Measurements from ENCODE around the gene RMP24.

Gene RMP24

DNA sequence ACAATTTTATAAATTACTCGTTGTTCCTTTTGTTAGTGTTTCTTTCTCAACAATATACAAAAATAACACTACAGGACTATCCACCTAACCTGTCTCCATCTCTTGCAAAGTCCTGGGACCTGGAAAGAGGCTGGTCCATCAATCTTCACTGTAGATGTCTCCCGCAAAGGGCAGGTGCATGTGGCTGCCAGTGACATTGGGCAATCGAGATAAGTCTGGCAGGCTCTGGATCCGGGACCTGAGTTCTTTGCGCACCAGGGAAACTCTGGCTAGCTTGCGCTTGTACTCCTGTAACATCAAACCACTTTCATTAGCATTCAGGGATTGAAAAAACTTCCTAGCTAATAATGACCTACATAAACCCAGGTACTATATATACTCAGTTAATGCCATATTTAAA lies 20.5 kb downstream of the RMP24 start:
- no peaks in the 10 kb centered on the region for H3K79me2 ChIP-seq (replicated peaks; ENCODE audit: insufficient read depth)
- ATAC-seq, result no peak
- H2AFZ ChIP-seq, result no peak overlapping the region
- H3K4me3 ChIP-seq, result no peak overlapping the region
- Mint-ChIP-seq H3K4me1 (no peaks in the 10 kb centered on the region), H3K4me3 (no peak overlapping the region), H3K36me3 (ENCODE audit: low read depth) (no peaks in the 10 kb centered on the region), H3K27me3 (ENCODE audit: insufficient read depth, low read depth, poor library complexity) (peaks cover 3% of the 10 kb centered on the region), H3K27ac (no peak overlapping the region), H3K9me3 (no peaks in the 10 kb centered on the region)
- no peaks in the 10 kb centered on the region for H4K20me1 ChIP-seq (replicated peaks; ENCODE audit: insufficient read depth)
- H3K9me2 ChIP-seq (ENCODE audit: insufficient read depth), result no peaks in the 10 kb centered on the region
- TF ChIP-seq EZH2phosphoT487 (IDR thresholded peaks at IDR 0.05; ENCODE audit: unreplicated experiment) (no peak), ZNF114 (CRISPR knock-in tag; IDR thresholded peaks at IDR 0.05) (no peak), POLR2AphosphoS5 (IDR thresholded peaks at IDR 0.05; ENCODE audit: low read depth) (no peak), STAT1 (IDR thresholded peaks at IDR 0.05; ENCODE audit: unreplicated experiment) (no peak)
- TF ChIP-seq, protein P1, sequence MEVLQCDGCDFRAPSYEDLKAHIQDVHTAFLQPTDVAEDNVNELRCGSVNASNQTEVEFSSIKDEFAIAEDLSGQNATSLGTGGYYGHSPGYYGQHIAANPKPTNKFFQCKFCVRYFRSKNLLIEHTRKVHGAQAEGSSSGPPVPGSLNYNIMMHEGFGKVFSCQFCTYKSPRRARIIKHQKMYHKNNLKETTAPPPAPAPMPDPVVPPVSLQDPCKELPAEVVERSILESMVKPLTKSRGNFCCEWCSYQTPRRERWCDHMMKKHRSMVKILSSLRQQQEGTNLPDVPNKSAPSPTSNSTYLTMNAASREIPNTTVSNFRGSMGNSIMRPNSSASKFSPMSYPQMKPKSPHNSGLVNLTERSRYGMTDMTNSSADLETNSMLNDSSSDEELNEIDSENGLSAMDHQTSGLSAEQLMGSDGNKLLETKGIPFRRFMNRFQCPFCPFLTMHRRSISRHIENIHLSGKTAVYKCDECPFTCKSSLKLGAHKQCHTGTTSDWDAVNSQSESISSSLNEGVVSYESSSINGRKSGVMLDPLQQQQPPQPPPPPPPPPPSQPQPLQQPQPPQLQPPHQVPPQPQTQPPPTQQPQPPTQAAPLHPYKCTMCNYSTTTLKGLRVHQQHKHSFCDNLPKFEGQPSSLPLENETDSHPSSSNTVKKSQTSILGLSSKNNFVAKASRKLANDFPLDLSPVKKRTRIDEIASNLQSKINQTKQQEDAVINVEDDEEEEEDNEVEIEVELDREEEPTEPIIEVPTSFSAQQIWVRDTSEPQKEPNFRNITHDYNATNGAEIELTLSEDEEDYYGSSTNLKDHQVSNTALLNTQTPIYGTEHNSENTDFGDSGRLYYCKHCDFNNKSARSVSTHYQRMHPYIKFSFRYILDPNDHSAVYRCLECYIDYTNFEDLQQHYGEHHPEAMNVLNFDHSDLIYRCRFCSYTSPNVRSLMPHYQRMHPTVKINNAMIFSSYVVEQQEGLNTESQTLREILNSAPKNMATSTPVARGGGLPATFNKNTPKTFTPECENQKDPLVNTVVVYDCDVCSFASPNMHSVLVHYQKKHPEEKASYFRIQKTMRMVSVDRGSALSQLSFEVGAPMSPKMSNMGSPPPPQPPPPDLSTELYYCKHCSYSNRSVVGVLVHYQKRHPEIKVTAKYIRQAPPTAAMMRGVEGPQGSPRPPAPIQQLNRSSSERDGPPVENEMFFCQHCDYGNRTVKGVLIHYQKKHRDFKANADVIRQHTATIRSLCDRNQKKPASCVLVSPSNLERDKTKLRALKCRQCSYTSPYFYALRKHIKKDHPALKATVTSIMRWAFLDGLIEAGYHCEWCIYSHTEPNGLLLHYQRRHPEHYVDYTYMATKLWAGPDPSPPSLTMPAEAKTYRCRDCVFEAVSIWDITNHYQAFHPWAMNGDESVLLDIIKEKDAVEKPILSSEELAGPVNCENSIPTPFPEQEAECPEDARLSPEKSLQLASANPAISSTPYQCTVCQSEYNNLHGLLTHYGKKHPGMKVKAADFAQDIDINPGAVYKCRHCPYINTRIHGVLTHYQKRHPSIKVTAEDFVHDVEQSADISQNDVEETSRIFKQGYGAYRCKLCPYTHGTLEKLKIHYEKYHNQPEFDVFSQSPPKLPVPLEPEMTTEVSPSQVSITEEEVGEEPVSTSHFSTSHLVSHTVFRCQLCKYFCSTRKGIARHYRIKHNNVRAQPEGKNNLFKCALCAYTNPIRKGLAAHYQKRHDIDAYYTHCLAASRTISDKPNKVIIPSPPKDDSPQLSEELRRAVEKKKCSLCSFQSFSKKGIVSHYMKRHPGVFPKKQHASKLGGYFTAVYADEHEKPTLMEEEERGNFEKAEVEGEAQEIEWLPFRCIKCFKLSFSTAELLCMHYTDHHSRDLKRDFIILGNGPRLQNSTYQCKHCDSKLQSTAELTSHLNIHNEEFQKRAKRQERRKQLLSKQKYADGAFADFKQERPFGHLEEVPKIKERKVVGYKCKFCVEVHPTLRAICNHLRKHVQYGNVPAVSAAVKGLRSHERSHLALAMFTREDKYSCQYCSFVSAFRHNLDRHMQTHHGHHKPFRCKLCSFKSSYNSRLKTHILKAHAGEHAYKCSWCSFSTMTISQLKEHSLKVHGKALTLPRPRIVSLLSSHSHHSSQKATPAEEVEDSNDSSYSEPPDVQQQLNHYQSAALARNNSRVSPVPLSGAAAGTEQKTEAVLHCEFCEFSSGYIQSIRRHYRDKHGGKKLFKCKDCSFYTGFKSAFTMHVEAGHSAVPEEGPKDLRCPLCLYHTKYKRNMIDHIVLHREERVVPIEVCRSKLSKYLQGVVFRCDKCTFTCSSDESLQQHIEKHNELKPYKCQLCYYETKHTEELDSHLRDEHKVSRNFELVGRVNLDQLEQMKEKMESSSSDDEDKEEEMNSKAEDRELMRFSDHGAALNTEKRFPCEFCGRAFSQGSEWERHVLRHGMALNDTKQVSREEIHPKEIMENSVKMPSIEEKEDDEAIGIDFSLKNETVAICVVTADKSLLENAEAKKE (CRISPR knock-in tag; IDR thresholded peaks at IDR 0.05), result no peak
- TF ChIP-seq, protein P2, sequence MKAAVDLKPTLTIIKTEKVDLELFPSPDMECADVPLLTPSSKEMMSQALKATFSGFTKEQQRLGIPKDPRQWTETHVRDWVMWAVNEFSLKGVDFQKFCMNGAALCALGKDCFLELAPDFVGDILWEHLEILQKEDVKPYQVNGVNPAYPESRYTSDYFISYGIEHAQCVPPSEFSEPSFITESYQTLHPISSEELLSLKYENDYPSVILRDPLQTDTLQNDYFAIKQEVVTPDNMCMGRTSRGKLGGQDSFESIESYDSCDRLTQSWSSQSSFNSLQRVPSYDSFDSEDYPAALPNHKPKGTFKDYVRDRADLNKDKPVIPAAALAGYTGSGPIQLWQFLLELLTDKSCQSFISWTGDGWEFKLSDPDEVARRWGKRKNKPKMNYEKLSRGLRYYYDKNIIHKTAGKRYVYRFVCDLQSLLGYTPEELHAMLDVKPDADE (IDR thresholded peaks at IDR 0.05), result no peak
- H3K27me3 ChIP-seq (ENCODE audit: insufficient read depth), result no peaks in the 10 kb centered on the region
- H3K27ac ChIP-seq (ENCODE audit: low read depth), result no peak overlapping the region
- no peaks in the 10 kb centered on the region; the same call in 1 of the 2 replicates for H3K36me3 ChIP-seq (ENCODE audit: insufficient read depth)
- no peak overlapping the region for H3K4me2 ChIP-seq
- DNase-seq (ENCODE audit: low spot score), result no peak
- H3K4me1 ChIP-seq (ENCODE audit: insufficient read depth), result no peaks in the 10 kb centered on the region
- H3F3A ChIP-seq (replicated peaks; ENCODE audit: low read depth), result no peaks in the 10 kb centered on the region

Data from GM23338 (cell line).